Mononuclear cell (primary cell): ENCODE measurements around the gene ARID1B. TPM values are rescaled to one million over a fixed set of nuclear protein-coding genes. Genes with fewer than 3 reads are reported as not detected.

Experiments
- H3K27me3 ChIP-seq: 2 replicates; pipeline ENCODE4 v1.6.0; 2011; ENCODE audit warnings: low read length, control low read depth; ENCODE audit not compliant: insufficient read depth
- H3K4me1 ChIP-seq: 2 replicates; pipeline ENCODE4 v1.5.1; 2011; ENCODE audit warnings: mild to moderate bottlenecking, low read length, control low read depth; ENCODE audit not compliant: insufficient read depth
- H3K4me3 ChIP-seq: 2 replicates; pipeline ENCODE4 v1.5.1; 2011; ENCODE audit warnings: mild to moderate bottlenecking, low read length, moderate library complexity
- H3K9me3 ChIP-seq: 2 replicates; pipeline ENCODE4 v1.5.1; 2011; ENCODE audit warnings: low read depth, mild to moderate bottlenecking, control low read depth, low read length
- total RNA-seq: library from RNA; depleted of rRNA; stranded (reverse); fragments of >200 nt; gene quantifications from one replicate; pipeline ENCODE4 v1.2.3, GENCODE V29; 2012

Gene ARID1B
- 107 TPM for total RNA-seq

DNA sequence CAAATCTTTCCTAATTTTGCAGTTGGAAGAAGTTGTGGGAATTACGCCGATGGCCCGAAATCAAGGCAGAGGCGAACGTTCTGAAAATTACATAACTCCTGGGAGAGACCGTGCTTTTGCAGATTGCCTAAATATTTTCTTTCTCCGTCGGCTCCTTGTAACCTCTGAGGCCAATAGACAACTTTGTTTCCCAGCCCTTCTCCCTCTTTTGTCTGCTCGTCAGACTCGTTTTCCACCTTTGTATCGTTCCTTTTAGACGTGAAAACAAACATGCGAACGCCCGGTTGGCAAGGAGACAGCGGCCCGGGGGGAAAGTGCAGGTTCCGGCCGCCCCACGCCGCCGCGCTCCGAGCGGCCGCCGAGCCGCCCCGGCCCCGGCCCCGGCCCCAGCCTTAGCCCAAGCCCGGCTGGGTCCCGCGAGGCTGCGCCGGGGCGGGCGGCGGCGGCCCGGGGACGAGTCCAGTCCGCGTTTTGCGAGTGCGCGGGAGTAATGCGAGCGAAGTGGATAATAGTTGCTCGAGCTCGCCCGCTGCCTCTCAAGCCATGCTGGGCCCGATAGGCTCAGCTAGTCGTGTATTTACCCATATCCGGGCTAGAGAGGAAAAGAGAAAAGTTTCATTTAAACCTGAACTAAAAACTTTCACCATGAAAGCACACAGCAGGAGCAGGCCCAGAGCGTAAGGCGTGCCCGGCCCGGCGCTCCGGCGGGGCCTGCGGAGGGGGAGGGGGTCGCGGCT is at the start of gene ARID1B:
TSS of gene ARID1B (plus strand) at position 539 of the 737 bp plus-strand sequence. CDS start 303 bp downstream, outside the sequence.
- Histone ChIP-seq H3K4me1 (peaks cover 21% of the 10 kb centered on the region), H3K27me3 (no peaks in the 10 kb centered on the region), H3K4me3 (peak within 1 kb of the TSS; percentile 72), H3K9me3 (no peaks in the 10 kb centered on the region)

DNA sequence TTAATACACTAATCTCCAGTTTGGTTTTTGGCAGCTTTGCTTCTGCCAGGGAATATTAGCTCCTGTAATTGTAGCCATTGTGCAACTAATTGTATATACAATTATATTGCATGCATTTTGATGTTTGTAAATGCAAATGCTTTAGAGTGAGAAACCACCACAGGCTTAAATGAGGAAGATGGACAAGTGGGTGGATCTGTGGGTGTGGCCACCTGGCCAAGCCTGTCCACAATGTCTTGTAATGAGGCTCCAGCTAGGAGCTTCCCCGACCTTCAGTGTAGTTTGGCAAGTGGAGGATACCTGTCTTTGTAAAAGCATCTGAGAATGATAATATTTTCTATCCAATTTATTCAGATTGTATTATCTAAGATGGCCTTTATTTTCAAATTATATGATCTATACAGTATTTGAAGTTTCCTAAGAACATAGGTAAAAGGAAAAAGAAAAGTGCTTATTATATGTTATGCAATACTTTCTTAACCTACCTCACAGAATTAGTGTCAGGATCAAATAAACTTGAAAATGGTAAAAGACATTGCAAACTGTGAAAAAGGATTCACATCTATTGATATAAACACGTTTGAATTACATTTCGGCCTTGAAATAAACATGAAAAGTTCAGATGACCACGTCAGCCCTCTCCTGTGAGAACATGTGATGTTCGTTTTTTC is 49.3 kb upstream of the ARID1B start:
- no peak overlapping the region for H3K4me3 ChIP-seq
- no peaks in the 10 kb centered on the region for H3K9me3 ChIP-seq
- no peaks in the 10 kb centered on the region for H3K4me1 ChIP-seq
- no peaks in the 10 kb centered on the region for H3K27me3 ChIP-seq

DNA sequence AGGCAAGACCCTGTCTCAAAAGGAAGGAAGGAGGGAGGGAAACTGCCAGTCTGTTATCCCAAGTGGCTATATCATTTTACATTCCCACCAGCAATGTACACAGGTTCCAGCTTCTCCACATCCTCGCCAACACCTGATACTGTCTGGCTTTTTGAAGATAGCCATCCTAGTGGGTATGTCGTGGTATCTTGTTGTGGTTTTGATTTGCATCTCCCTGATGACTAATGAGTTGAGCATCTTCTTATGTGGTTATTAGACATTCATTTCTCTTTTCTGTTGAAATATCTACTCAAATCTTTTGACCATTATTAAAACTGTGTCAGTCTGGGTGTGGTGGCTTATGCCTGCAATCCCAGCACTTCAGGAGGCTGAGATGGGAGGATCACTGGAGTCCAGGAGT is 47.9 kb upstream of the ARID1B start:
- H3K27me3 ChIP-seq = no peaks in the 10 kb centered on the region
- H3K4me3 ChIP-seq = no peak overlapping the region
- H3K4me1 ChIP-seq = no peaks in the 10 kb centered on the region
- H3K9me3 ChIP-seq = no peaks in the 10 kb centered on the region

DNA sequence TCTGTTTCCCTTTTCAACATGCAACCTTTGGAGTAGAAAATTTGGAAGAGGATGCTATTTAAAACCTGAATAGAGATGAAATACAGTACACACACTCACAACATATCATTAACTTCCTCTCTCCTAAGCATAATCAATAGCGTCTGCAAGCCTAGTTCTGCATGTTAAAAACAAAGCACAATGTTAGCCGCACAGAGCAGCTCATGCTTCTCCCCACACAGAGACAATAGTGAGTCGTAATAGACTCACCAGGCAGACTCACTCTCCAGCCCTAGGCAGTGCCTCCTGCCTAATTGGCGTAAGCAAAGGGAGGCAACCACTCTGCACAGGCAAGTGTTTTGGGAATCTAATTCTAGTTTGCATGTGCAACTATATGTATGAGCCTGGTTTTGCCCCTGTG is 45.8 kb upstream of the ARID1B start:
- H3K9me3 ChIP-seq = no peaks in the 10 kb centered on the region
- no peaks in the 10 kb centered on the region for H3K27me3 ChIP-seq
- H3K4me1 ChIP-seq = no peaks in the 10 kb centered on the region
- H3K4me3 ChIP-seq = no peak overlapping the region

DNA sequence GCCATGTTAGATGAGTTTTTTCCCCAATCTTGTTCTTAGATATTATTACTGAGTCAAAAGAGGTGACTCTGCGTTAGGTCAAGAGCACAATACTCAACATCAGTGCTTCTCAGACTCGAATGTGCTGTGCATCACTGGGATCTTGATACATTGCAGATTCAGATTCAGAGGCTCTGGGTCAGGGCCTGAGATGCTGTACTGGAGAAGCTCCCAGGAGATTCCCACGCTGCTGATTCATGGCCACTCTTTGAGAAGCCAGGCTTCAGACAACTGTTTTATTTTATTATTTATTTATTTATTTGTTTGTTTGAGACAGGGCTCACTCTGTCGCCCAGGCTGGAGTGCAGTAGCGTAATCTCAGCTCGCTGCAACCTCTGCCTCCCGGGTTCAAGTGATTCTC is 41.4 kb upstream of the ARID1B start:
- Histone ChIP-seq H3K9me3 (peaks cover 11% of the 10 kb centered on the region), H3K4me1 (no peaks in the 10 kb centered on the region), H3K4me3 (no peak overlapping the region), H3K27me3 (no peaks in the 10 kb centered on the region)

DNA sequence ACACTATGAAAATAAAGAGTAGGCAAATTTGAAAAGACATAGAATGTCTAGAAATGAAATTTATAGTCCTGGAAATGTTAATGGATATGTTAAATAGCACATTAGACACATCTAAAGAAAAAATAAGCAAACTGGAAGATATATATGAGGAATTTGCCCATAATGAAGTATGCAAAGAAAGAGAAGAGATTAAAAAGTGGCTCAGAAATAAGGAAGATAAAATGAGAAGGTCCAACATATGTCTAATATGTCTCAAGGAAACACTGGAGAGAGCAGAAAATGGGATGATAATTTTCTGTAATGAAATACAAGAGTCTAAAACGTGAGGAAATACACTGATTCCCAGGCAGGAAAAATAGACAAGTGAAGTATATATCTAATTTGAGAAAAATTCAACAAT is 36.6 kb upstream of the ARID1B start:
- Histone ChIP-seq H3K9me3 (peaks cover 19% of the 10 kb centered on the region), H3K4me1 (no peaks in the 10 kb centered on the region), H3K4me3 (no peak overlapping the region), H3K27me3 (no peaks in the 10 kb centered on the region)

DNA sequence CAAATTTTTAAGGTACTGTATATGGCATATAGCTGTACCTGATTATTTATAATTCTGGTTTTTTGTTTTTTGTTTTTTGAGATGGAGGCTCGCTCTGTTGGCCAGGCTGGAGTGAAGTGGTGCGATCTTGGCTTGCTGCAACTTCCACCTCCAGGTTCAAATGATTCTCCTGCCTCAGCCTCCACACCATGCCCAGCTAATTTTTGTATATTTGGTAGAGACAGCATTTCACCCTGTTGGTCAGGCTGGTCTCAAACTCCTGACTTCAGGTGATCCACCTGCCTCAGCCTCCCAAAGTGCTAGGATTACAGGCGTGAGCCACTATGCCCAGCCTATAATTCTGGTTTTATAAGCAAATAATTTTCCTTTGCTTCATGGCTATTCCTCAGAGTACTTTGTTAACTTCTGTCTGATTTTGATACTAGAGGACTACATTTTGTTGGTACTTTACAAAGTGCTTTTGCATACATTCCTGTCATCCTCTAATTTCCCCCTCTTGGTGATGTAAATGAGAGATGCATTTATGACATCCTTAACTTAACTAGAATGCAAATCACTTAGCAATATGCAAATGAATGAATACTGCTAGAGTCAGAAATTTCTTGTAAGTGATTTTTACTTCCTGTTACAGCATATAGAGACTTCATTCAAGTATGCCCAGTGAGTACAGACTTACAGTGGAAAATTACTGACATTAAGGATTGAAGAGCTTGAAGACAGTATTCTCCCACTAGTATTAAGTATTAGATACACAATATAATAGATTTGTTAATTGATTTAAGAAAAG is 35.7 kb upstream of the ARID1B start:
- H3K4me3 ChIP-seq = no peak overlapping the region
- no peaks in the 10 kb centered on the region for H3K4me1 ChIP-seq
- no peaks in the 10 kb centered on the region for H3K27me3 ChIP-seq
- H3K9me3 ChIP-seq = peaks cover 19% of the 10 kb centered on the region

DNA sequence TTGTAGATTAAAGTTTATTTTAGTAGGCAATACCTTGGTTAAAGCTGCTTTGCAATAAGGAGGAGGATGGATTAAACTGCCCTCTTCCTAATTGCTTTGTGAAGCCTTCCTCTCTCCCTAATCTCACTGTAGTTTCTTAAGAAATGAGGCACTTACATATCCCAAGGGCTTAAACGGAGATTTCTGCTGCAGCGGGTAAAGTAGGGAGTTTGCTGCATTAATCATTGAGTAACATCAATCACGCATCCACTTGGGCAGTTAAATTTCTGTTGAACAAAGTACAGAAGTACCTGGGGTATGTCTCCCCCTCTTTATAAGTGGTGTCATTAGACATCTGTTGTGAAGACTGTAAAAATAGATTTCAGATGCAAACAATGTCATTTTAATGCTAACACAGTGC is 29.5 kb upstream of the ARID1B start:
- Histone ChIP-seq H3K27me3 (no peaks in the 10 kb centered on the region), H3K9me3 (no peaks in the 10 kb centered on the region), H3K4me3 (no peak overlapping the region), H3K4me1 (no peaks in the 10 kb centered on the region)

DNA sequence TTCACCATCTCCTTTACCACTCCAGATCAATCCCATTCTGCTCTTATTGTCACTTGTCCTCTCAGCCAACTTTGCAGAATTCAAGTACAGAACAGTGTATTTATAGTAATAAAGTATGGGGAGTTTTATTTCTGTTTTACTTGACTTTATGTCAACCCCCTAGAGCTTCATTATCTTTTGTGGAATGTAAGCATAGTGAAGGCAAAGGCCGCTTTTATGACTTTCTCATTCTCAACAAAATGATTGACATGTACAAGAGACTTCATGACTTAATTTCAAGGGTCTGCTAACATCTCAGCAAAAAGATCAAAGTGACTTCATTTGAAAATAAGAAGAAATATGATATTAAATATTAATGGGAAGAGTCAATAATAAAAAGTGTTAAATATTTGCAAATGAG is 28.7 kb upstream of the ARID1B start:
- Histone ChIP-seq H3K27me3 (no peaks in the 10 kb centered on the region), H3K4me3 (no peak overlapping the region), H3K4me1 (peaks cover 1% of the 10 kb centered on the region), H3K9me3 (no peaks in the 10 kb centered on the region)

DNA sequence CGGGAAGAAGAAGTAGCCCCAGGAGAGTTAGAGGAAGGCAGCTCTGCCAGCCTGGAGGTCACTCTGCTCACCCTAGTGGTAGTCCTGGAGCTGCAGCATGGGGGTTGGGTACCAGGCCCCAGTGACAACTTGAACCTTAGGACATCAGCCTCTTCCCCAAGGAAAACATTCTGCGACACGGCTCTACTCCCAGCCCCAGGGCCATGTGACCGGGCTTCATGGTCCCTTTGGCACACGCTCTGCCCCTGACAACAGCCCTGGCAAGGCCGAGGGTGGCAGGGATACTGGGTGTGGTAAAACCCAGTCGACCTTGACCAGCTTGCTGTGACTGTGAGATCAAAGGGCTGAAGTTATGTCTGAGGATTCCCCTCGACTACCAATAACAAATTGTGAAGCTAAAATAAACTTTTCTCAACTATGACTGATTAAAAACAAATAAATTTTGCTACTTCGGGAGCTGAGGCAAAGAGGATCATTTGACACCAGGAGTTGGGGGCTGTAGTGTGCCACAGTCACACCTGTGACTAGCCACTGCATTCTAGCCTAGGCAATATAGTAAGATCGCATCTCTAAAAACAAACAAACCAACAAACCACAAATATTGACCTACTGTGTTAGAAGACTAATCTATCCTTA is 24.4 kb upstream of the ARID1B start:
- Histone ChIP-seq H3K4me3 (no peak overlapping the region), H3K9me3 (no peaks in the 10 kb centered on the region), H3K4me1 (peaks cover 8% of the 10 kb centered on the region), H3K27me3 (no peaks in the 10 kb centered on the region)

DNA sequence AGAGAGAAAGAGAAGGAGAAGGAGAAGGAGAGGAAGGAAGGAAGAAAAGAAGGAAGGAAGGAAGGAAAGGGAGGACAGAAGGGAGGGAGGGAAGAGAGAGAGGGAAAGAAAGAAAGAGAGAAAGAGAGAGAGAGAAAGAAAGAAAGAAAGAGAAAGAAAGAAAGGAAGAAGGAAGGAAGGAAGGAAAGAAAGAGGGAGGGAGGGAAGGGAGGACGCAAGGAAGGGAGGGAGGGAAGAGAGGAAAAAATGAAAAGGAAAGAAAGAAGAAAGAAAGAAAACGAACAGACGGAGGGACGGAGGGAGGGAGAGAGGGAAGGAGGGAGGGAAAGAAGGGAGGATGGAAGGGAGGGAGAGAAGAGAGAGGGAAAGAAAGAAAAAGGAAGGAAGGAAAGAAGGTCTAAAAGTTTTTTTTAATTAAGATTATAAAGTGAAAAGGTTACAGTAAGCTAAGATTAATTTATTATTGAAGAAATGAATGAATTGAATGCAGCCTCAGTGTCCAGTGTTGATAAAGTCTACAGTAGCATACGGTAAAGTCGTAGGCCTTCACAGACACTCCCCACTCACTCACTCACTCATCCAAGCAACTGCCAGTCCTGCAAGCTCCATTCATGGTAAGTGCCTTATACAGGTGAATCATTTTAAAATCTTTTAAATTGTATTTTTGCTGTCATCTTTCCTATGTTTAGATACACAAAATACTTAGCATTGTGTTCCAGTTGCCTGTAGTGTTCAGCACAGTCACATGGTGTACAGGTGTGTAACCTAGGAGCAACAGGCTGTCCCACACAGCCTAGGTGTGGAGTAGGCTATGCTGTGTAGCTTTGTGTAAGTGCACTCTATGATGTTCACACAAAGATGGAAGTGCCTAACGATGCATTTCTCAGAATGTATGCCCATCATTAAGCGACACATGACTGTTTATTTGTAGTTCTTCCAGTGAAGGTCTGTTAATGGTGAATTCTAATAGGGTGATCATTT is 20.3 kb upstream of the ARID1B start:
- H3K4me1 ChIP-seq = peaks cover 8% of the 10 kb centered on the region
- H3K9me3 ChIP-seq = no peaks in the 10 kb centered on the region

DNA sequence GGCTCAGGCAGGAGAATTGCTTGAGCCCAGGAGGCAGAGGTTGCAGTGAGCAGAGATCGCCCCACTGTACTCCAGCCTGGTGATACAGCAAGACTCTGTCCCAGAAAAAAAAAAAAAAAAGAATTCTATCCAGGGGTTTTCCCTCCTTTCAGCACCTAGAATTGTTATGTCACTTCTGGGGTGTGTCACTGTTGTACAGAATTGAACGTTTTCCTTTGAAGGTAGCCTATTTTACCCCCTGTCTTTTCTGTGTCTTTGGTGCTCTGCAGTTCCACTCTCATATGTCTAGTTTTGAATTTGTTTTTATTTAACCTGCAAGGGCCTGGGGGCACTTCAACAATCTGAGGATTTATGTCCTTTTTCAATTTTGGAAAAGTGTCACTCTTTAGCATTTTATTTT is 19.3 kb upstream of the ARID1B start:
- H3K4me3 ChIP-seq = no peak overlapping the region
- H3K9me3 ChIP-seq = no peaks in the 10 kb centered on the region
- H3K4me1 ChIP-seq = peaks cover 8% of the 10 kb centered on the region
- no peaks in the 10 kb centered on the region for H3K27me3 ChIP-seq

More for the DNA sequence above, 20.3 kb upstream of the ARID1B start:
- Histone ChIP-seq H3K27me3 (no peaks in the 10 kb centered on the region), H3K4me3 (no peak overlapping the region)

DNA sequence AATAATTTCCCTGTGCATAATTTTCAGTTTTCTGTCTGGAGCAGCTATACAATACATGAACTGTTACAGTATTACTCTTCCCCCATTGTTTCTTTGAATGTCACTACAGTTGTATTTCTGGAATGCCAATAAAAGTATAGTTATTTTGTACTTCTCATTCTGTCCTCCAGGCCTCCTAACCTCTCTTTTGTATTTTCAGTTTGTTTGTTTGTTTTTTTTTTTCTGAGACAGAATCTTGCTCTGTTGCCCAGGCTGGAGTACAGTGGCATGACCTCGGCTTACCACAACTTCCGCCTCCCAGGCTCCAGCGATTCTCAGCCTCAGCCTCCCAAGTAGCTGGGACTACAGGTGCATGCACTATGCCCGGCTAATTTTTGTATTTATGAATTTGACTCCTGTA is 16.8 kb upstream of the ARID1B start:
- peaks cover 3% of the 10 kb centered on the region for H3K4me1 ChIP-seq
- no peaks in the 10 kb centered on the region for H3K27me3 ChIP-seq
- H3K9me3 ChIP-seq = no peaks in the 10 kb centered on the region
- no peak overlapping the region for H3K4me3 ChIP-seq

DNA sequence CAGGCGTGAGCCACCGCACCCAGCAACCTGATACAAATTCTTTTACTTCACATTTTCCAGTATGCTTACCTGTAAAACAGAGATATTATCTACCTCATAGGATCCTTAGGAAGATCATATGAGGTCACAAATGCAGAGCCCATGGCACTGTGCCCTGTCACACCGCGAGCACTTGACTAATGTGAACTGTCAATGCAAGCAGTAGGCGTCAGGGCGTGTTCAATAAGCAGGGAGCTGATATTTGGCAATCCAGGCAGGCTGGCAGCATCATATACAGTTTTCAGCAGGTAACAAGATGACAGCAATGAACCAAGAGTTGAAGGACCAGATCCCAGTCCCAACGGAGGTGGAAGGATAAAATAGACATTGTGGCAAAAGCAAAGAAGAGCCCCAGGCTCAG is 14.6 kb upstream of the ARID1B start:
- H3K27me3 ChIP-seq = no peaks in the 10 kb centered on the region

More for the DNA sequence above, 14.6 kb upstream of the ARID1B start:
- no peaks in the 10 kb centered on the region for H3K4me1 ChIP-seq
- H3K4me3 ChIP-seq = no peak overlapping the region
- no peaks in the 10 kb centered on the region for H3K9me3 ChIP-seq
